SK-N-MC (cell line): ENCODE measurements around the gene TLR9.

Experiments used
- EZH2 ChIP-seq: fragments of 200-600 bp; sonication (generic); IDR thresholded peaks from one replicate; pipeline ENCODE4 v1.6.1; 2017; ENCODE audit warnings: antibody characterized with exemption
- FOXP2 ChIP-seq: optimal IDR thresholded peaks from 2 replicates; pipeline ENCODE3; 2011; ENCODE audit warnings: mild to moderate bottlenecking, moderate library complexity; ENCODE audit not compliant: insufficient read depth; ENCODE audit errors: extremely low read length, control extremely low read depth
- POLR2AphosphoS5 ChIP-seq: IDR thresholded peaks from 2 replicates; pipeline ENCODE4 v1.6.1; 2012; ENCODE audit warnings: mild to moderate bottlenecking, low read depth, low read length, borderline replicate concordance

GRCh38 chr3:52195291-52195597 lies 30.2 kb downstream of the TLR9 start:
- no peak for TF ChIP-seq POLR2AphosphoS5
- no peak for TF ChIP-seq EZH2
- no peak for TF ChIP-seq FOXP2
